8988T (cell line): ENCODE data around the gene ACAD11.
"Not testable (repeated sequence)": the region's sequence is repeated elsewhere in the genome, so short reads cannot be mapped to it uniquely, and the experiment has no call there.

Experiments
- DNase-seq: peaks from one replicate; pipeline ENCODE4 v3.0.0; 2011

The ACAD11 gene

GRCh38 chr3:132597660-132598059 lies 61.9 kb downstream of the ACAD11 start:
- no peak for DNase-seq

GRCh38 chr3:132596816-132597433 lies 62.7 kb downstream of the ACAD11 start, which contains the start of gene ACKR4:
Gene ACKR4 (plus strand): TSS chr3:132597270. CDS start chr3:132600398, 3,128 bp downstream.
- DNase-seq, result no peak

GRCh38 chr3:132596326-132596725 lies 63.3 kb downstream of the ACAD11 start:
- no peak for DNase-seq

DNA sequence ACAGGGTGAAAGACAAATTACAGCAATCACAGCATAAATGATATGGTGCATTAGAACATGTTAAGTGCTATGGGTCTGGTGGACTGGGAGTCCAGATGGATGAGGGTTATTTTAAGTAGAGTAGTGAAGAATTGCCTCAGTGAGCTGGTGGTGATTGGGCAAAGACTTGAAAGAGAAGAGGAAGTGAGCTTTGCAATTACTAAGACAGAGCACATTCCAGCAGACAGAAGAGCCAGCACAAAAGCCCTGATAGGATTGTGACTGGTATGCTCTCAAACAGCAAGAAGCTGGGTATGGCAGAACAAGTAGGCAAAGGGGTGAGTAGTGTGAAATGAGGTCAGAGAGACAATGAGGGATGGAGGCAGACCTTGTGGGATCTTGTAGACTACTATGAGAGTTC lies 64.6 kb downstream of the ACAD11 start:
- DNase-seq, result no peak

- no peak for DNase-seq
Measured at GRCh38 chr3:132594498-132594897, 65.1 kb downstream of the ACAD11 start.

GRCh38 chr3:132593947-132594323 lies 65.7 kb downstream of the ACAD11 start:
- DNase-seq, result peak; percentile 8

DNA sequence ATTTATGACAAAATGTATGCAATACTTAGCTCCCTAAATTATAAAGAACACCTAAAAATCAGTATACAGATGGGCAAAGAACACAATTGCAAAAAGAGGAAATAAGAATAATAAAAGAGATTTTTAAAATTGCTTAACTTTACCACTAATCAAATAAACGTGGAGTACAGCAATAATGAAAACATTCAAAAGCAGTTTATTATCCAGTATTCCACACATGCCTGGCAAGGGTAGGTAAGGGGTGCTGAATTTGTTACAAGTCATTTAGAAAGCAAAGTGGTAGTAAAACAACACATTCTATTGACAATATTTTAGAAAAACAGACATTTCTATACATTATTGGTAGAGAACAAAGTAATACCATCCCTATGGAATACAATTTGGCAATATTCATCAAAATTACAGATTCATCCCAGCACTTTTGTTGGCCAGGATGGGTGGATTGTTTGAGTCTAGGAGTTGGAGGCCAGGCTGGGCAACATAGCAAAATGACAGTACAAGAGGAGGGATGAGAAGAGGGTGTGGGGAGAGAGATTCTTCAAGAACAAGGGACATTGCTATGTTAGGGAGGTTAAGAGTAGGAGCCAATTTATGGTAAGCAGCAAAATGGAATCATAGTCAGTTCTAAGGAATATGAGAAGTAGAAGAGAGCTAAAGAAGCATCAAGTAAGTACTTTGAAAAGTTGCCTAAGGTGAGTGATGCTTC lies 66.2 kb downstream of the ACAD11 start:
- DNase-seq, result no peak

DNA sequence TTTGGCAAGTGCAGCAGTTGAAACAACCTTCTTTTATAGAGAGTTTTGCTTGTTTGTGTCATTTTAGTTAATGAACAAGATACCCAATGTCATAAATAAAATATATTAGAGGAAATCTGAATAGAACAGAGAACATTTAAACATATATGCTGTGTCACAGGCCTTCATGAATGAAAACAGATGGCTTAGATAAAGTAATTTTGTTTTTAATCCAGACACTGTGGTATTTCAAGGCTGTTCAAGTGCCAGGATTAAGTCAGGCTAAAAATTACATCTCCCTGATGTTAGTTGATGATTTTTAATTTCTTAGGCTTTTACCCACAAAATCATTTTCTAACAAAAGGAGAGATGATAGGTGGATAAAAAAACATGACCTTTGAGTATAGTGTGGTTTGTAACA lies 67.4 kb downstream of the ACAD11 start:
- no peak for DNase-seq

GRCh38 chr3:132587401-132587800 lies 72.2 kb downstream of the ACAD11 start:
- DNase-seq, result no peak

DNA sequence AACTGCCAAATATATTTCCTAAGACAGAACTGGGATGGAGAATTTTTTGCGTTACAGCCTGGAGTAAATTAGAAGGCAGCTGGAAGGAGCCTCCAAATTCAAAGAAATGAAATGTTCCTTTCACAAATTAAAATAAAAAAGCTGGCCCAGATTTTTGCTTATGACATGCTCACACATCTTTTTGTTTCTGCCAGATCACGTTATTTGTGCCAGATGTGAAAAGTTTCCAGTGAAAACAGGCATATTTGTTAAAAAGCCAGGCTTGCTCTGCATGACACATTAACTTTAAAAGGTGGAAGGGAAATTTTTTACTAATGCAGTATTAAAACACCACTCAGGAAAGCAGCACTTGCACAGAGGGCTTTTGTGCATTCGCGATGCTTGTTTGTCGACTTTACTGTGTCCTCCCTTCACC lies 85.8 kb downstream of the ACAD11 start:
- no peak for DNase-seq

DNA sequence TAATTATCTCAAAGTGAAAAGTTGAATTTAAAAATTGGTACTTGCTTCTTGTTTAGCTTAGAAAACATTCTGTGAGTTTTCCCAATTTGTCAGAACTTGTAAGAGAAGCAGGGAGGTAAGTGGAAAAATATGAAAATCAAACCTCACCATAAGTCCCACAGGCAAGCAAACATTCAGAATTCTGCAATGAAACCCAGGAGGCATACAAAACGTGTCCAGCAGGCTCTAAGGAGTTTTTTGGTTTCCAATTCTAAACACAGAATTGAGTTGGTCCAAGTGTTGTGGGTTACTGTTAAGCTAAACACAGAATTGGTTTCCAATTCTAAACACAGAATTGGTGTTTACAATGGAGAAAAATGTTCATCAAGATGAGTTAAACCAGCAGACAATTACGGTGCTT lies 89.6 kb downstream of the ACAD11 start:
- no peak for DNase-seq

GRCh38 chr3:132569580-132569979 lies 90.0 kb downstream of the ACAD11 start:
- no peak for DNase-seq

GRCh38 chr3:132569153-132569552 lies 90.5 kb downstream of the ACAD11 start:
- no peak for DNase-seq

GRCh38 chr3:132568422-132568821 lies 91.2 kb downstream of the ACAD11 start:
- no peak for DNase-seq

- DNase-seq, result no peak
Measured at GRCh38 chr3:132564070-132564465, 95.5 kb downstream of the ACAD11 start.

DNA sequence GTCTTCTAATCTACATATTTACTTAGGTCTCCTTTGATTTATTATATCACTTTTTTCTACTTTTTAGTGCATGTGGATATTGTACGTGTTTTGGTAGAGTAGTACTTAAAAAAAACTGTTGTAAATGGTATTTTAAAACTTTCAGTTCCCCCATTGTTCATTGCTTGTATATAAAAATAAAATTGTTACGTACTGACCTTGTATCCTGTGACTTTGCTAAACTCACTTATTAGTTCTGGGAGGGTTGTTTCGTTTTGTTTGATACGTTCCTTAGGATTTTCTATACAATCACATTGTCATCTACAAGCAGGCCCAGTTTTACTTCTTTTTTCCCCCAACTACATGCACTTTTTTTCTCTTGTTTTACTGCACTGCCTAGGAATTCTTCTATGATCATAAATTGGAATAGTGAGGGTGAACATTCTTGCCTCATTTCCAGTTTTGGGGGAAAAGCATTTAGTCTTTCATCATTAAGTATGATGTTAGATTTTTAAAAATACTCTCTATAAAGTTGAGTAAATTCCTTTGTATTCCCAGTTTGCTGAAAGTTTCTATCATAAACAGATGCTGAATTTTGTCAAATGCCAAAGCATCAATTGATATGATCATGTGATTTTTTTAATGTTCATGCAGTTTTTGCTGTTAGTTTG lies 96.1 kb downstream of the ACAD11 start:
- no peak for DNase-seq

GRCh38 chr3:132561003-132561402 lies 98.6 kb downstream of the ACAD11 start:
- DNase-seq, result no peak

DNA sequence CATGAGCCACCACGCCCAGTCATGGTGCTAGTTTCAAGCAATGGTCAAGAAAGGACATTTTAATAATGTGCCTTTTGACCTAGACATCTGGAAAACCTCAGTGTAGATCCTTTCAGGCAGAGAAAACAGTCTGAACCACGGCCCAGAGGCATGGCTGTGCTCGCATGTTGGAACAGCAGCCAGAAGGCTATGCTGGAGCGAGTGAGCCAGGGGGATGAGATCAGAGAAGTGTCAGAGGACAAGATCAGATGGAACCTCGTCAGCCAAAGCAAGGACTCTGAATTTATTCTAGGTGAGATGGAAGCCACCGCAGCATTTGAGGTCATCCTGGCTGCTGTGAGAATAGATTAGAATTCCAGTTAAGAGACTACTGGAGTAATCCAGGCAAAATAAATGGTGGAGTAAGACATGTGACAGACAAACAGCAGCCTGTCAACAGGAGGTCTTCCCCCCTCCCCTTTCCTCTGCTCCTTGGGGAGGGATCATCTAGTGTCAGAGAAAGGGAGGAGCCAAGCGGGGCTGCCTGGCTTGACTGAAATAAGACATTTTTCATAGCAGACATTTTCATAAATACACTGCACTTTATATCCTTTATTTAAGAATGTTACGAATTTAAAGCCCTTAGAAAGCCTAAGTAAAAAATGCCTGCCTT lies 103.0 kb downstream of the ACAD11 start:
- no peak for DNase-seq

GRCh38 chr3:132556036-132556386 lies 103.6 kb downstream of the ACAD11 start:
- not testable (repeated sequence) for DNase-seq

DNA sequence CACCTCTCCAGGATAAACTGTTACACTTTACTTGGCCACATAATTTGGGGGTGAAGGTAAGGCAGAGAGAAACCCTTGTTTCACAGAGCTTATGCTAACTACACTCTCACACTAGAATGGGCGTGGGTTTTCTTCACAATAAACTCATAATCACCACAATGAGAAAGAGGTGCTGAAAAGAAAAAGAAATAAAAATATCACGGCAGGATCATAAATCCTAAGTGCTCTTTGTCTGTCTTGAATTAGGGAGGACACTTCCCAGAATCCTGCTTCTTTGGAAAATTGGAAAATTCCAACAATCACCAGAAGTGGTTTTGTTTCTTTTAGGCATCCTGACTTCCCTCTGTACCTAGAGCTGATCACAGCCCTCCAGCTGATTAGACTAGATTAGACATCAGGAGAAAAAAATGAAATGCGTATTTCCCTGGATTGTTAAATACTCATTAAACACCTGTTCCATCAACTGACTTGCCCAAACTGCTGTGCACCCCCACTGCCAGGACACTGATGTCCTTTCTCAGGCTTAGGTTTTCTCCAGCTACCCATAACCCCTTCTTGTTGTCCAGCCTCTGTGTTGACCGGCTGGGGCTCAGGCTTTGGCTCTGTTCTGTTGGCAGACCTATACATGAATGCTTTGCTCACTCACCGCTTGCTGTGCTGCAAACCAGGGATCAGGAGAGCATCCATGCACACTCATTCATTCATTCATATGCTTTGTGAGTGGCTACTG lies 104.1 kb downstream of the ACAD11 start:
- no peak for DNase-seq

DNA sequence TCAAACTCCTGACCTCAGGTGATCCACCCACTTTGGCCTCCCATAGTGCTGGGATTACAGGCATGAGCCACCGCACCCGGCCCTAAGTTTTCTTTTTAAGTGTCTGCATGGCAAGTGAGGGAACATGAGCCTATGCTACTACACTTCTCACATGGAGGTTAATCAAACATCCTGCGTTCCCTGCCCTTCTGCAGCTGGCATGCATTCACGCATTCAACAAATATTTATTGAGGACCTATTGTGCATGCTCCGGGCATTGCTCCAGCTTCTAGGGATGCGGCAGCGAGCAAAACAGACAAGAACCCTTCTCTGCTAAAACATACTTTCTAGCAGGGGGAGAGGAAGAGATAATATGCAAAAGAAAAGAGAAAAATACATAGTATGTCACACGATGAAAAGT lies 105.2 kb downstream of the ACAD11 start:
- no peak for DNase-seq

DNA sequence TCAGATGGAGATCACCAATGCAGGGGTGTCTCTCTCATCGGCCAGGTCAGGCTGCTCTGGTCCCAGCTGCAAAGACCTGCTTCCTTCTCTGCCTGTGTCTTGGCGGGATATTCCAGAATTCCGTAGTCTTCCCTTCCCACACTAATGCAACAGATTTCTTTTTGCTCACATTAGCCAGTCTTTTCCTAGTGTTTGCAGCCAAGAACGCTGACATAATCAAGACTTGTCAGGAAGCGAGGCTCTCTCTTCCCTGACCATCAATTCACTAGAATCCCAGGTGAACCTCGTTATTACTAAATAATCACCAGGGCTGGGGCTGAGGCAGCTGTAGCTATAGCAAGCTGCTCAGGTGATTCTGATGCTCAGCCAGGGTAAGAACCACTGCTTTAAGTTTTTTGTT lies 105.8 kb downstream of the ACAD11 start:
- DNase-seq, result no peak
